ENCODE data around the gene PROCA1.

PROCA1 gene

GRCh38 chr17:28705728-28706334, 5.9 kb downstream of the PROCA1 start:
- no peak for DNase-seq

GRCh38 chr17:28705074-28705659, 6.5 kb downstream of the PROCA1 start:
- no peak for DNase-seq

- DNase-seq = no peak
Observed at GRCh38 chr17:28704219-28704858, 7.3 kb downstream of the PROCA1 start.

GRCh38 chr17:28703552-28704218, 8.0 kb downstream of the PROCA1 start:
- DNase-seq = no peak

DNA sequence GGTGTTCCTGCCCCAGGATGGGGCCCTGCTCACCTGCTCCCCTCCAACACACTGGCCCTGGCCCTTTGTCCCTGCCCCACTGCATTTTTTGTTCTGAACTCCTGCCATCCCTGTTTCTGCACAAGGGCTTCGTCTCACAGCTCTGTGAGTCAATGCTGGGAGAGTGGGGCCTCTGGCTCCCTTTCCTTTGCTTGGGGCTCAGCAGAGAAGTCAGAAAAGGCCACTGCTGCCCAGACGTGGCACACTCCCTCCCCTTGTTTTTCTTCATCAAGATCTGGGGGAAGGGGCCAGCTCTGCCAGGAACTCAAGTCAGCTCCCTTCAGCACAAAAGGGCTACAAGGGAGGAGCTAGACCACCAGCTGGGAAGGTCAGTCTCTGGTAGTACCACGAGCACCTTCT, 8.9 kb downstream of the PROCA1 start:
- no peak for DNase-seq

- DNase-seq = no peak
Observed at GRCh38 chr17:28702026-28702751, 9.5 kb downstream of the PROCA1 start.

DNA sequence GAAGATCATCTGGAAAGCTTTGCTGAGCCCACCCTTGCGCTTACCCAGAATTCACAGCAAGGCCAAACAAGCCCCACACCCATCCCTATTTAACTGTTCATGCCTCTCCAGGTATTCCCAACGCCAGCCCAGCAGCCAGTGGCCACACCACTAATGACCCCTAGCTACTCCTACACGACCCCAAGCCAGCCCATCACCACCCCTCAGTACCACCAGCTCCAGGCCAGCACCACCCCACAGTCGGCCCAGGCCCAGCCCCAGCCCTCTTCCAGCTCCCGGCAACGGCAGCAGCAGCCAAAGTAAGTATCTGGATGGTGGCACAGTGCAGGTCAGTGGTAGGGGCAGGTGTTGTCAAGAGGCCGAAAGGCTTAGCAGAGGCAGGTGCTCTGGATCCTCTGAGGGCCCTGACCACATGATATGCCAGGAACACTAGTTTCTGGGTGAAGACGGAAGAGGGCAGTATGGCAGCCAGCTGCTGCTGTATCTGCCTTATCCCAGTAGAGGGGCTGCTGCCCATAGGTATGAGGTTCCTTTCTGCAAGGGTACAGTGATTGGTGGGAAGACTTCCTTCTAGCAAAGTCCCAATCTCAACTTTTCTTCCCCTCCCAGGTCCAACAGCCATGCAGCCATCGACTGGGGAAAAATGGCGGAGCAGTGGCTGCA, 10.7 kb downstream of the PROCA1 start:
- no peak for DNase-seq

- no peak for DNase-seq
Observed at GRCh38 chr17:28700278-28700677, 11.4 kb downstream of the PROCA1 start.

GRCh38 chr17:28698253-28698941, 13.3 kb downstream of the PROCA1 start:
- DNase-seq = peak in 1 of 2 experiments; percentile 20

- no peak for DNase-seq
Observed at GRCh38 chr17:28693869-28694268, 17.8 kb downstream of the PROCA1 start.

- no peak for DNase-seq
Observed at GRCh38 chr17:28689011-28689410, 22.7 kb downstream of the PROCA1 start.

DNA sequence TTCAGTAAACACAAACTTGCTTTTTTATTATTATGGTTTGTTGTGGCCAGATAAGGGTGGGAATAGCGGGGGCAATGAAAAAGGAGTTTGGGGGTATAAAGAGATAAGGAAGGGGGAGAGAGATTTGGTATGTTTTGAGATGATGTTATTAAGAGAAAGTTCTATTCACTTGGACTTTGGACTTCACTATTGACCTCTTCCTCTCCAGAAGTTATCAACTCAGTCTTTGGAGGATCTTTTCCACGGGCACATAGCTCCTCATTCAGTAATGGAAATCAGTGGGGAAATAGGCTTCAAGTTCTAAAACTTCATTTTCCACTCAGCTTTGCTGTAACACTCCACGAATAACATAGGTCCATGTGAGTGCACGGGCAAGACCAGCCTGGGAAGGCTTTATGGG, 23.2 kb downstream of the PROCA1 start:
- DNase-seq = no peak

DNA sequence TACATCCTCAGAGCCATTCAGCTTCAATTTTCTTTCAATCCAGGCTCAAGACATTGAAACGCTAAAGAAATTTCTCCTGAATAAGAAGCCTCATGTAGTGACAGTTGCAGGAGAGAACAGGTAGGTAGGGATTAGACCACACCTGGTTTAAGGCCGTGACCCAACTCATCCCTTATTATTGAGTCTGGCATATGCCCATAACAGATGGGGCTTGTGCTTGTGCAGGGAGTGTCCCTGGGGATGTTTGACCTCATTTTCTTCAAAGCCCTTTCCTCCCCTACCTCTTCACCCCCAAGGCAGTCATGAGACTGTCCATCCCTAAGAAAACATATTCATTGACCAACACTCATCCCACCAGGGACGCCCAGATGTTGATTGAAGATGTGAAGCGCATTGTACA, 25.4 kb downstream of the PROCA1 start:
- no peak for DNase-seq

GRCh38 chr17:28685366-28685765, 26.3 kb downstream of the PROCA1 start:
- no peak for DNase-seq

GRCh38 chr17:28684963-28685362, 26.7 kb downstream of the PROCA1 start:
- no peak for DNase-seq

DNA sequence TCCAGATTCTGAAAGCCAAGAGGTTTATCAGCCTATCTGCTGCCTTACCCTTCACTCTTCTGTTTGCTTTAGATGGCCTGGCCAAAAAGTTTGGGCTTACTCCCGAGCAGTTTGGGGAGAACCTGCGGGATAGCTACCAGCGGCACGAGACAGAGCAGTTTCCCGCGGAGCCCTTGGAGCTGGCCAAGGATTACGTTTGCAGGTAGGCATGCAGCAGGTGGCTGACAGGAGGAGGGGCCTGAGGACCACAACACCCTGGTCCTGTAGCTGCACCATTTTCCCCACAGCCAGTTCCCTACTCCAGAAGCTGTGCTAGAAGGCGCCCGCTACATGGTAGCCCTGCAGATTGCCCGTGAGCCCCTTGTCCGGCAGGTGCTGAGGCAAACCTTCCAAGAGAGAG, 29.0 kb downstream of the PROCA1 start:
- DNase-seq = no peak

- no peak for DNase-seq
Observed at GRCh38 chr17:28675980-28676379, 35.7 kb downstream of the PROCA1 start.

DNA sequence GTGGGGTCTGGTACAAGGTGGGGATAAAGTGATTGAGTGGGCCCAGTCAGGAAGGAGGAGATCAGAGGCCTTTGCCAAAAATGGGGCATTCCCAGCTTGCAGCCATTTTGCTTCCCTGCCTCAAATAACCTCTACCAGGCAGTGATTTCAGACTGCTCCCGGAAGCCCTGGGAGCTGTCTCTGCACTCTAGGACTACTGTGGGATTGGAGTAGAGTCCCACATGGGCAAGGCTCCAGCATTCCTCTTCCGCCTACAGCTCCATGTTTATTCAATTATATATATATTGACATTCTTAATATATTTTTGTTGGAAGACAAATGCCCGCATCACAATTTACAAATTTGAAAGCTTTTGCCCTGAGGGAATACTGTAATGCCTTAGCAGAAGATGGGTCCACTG, 36.2 kb downstream of the PROCA1 start:
- no peak for DNase-seq

DNA sequence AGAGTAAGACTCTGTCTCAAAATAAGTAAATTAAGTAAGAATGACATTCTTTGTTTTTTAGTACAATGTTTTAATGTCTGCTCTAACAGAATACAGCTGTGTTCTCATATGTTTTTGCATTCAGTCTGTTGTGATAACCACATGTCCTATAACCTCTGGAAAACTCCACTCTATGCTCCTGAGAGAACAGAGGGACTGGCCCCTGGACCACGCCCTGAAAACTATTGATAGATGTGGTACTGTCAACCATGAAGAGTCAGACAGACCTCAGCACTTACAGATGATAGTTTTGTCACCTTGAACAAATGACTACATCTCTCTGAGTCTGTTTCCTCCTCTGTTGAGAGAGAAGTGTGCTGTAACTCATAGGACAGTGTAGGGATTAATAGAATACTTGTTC, 41.8 kb downstream of the PROCA1 start:
- no peak for DNase-seq

GRCh38 chr17:28667870-28668269, 43.8 kb downstream of the PROCA1 start:
- no peak for DNase-seq

DNA sequence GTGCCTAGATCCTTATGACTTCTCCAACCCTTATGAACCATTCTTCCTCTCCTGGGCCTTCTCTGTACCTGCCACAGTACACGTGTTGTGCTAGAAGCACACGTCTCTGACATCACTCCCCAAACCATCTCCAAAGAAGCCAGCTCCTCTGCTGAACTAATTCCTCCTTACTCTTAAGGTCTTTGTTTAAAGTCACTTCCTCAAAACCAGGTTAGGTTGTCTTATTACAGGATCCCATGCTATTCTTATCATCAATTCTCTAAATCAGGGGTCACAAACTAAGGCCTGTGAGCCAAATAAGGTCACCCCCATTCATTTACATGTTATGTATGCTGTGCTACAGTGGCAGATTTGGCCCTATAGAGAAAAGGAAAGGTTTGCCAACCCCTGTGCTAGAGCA, 45.7 kb downstream of the PROCA1 start:
- DNase-seq = no peak

GRCh38 chr17:28663723-28664122, 48.0 kb downstream of the PROCA1 start:
- DNase-seq = no peak
